OCI-LY7 (cell line): ENCODE results near the gene MAN1B1. TPM values are rescaled to one million over a fixed set of nuclear protein-coding genes. Genes with fewer than 3 reads are reported as not detected.

Experiments used
- BruUV-seq: library from RNA; stranded (reverse); fragments of 400-500 nt; replicated peaks from 2 replicates; lab custom pipeline; 2021; lab: Mats Ljungman, UMichigan
- CTCF ChIA-PET: fragments of 300-600 bp; sonication (Branson Sonifier 250); formaldehyde crosslinking; loops from one replicate; lab custom pipeline; 2022; ENCODE audit warnings: antibody characterized with exemption; ENCODE audit not compliant: unreplicated experiment; lab: Charles Lee
- POLR2A ChIA-PET: fragments of 300-600 bp; sonication (Branson Sonifier 250); formaldehyde crosslinking; loops from one replicate; lab custom pipeline; 2022; ENCODE audit warnings: antibody characterized with exemption; lab: Charles Lee
- DNase-seq: peaks from one replicate; pipeline ENCODE4 v3.0.0-alpha.2; 2015; ENCODE audit warnings: low spot score
- H2AFZ ChIP-seq: fragments of 200-600 bp; sonication (generic), shearing (Covaris generic); 2 replicates; pipeline ENCODE4 v1.6.1; 2014; ENCODE audit warnings: mild to moderate bottlenecking, antibody characterized with exemption, low read length, moderate library complexity
- H3K27ac ChIP-seq: fragments of 200-600 bp; sonication (generic); 2 replicates; pipeline ENCODE4 v1.5.1; 2014; ENCODE audit warnings: mixed run types, low read depth, mild to moderate bottlenecking, moderate library complexity, low read length, inconsistent platforms; ENCODE audit not compliant: poor library complexity, severe bottlenecking
- H3K36me3 ChIP-seq: fragments of 200-600 bp; sonication (generic); 2 replicates; pipeline ENCODE4 v1.6.1; 2014; ENCODE audit warnings: mild to moderate bottlenecking, antibody characterized with exemption, low read length, moderate library complexity, mixed read lengths; ENCODE audit not compliant: insufficient read depth
- H3K4me1 ChIP-seq: fragments of 200-600 bp; sonication (generic); 2 replicates; pipeline ENCODE4 v1.5.1; 2014; ENCODE audit warnings: mild to moderate bottlenecking, low read length; ENCODE audit not compliant: insufficient read depth, poor library complexity, severe bottlenecking
- H3K4me2 ChIP-seq: fragments of 200-600 bp; sonication (generic); 2 replicates; pipeline ENCODE4 v1.6.1; 2014; ENCODE audit warnings: mild to moderate bottlenecking, low read length
- H3K4me3 ChIP-seq: fragments of 200-600 bp; sonication (generic); 2 replicates; pipeline ENCODE4 v1.5.1; 2014; ENCODE audit warnings: mild to moderate bottlenecking, low read depth, low read length; ENCODE audit not compliant: poor library complexity, severe bottlenecking
- H3K79me2 ChIP-seq: fragments of 200-600 bp; sonication (generic); 2 replicates; pipeline ENCODE4 v1.6.1; 2016; ENCODE audit warnings: low read depth, mild to moderate bottlenecking, low read length, moderate library complexity, mixed read lengths; ENCODE audit not compliant: insufficient read depth
- H3K9me2 ChIP-seq: fragments of 200-600 bp; sonication (generic); 2 replicates; pipeline ENCODE4 v1.6.1; 2016; ENCODE audit warnings: mild to moderate bottlenecking, low read length, mixed read lengths; ENCODE audit not compliant: insufficient read depth
- H3K9me3 ChIP-seq: fragments of 200-600 bp; sonication (generic); 2 replicates; pipeline ENCODE4 v1.6.1; 2014; ENCODE audit warnings: mild to moderate bottlenecking, mixed run types, low read length, mixed read lengths
- H4K20me1 ChIP-seq: fragments of 200-600 bp; sonication (generic); 2 replicates; pipeline ENCODE4 v1.6.1; 2014; ENCODE audit warnings: mild to moderate bottlenecking, antibody characterized with exemption, low read length, moderate library complexity, mixed read lengths; ENCODE audit not compliant: insufficient read depth
- CTCF ChIP-seq: fragments of 200-600 bp; sonication (generic); conservative IDR thresholded peaks from 2 replicates; pipeline ENCODE4 v1.5.1; 2014; ENCODE audit warnings: mild to moderate bottlenecking, antibody characterized with exemption, low read length, moderate library complexity, mixed read lengths
- EZH2phosphoT487 ChIP-seq: fragments of 200-600 bp; sonication (generic); IDR thresholded peaks from 2 replicates; pipeline ENCODE4 v1.6.1; 2018; ENCODE audit warnings: low read depth, borderline replicate concordance, mild to moderate bottlenecking, mixed run types, antibody characterized with exemption, low read length, moderate library complexity, mixed read lengths
- intact Hi-C: fragments of 100-400 bp; cut with micrococcal nuclease; formaldehyde crosslinking; loops from one replicate; pipeline ENCODE4 v1.10.0; 2022; ENCODE audit not compliant: unreplicated experiment
- total RNA-seq, 2 experiments: library from RNA; depleted of rRNA in 1 of 2; stranded (reverse); fragments of >200 nt in 1 of 2; shearing (Covaris generic) in 1 of 2; gene quantifications; 2 replicates each; pipeline ENCODE4 v1.2.3, GENCODE V29; 2014 to 2022

MAN1B1 gene
- total RNA-seq, 2 experiments from 2014 or later = 32.7 to 43.4 TPM

- Histone ChIP-seq H3K9me3 (no peaks in the 10 kb centered on the region), H3K4me1 (peaks cover 24% of the 10 kb centered on the region), H3K4me3 (peak overlapping the region; percentile 75), H4K20me1 (no peaks in the 10 kb centered on the region), H3K4me2 (peak overlapping the region; percentile 86), H3K9me2 (no peaks in the 10 kb centered on the region), H2AFZ (no peak overlapping the region), H3K36me3 (peaks cover 23% of the 10 kb centered on the region; the same call in 1 of the 2 replicates), H3K79me2 (peaks cover 14% of the 10 kb centered on the region; the same call in 1 of the 2 replicates), H3K27ac (peak overlapping the region; percentile 57)
- peak; percentile 77 for TF ChIP-seq CTCF
- no peak for TF ChIP-seq EZH2phosphoT487
- no TSS peak for BruUV-seq
- ChIA-PET CTCF (interaction anchor here (0.5 to 1.3 kb wide), 9 partner anchors 10 to 163 kb away, joined by 3 to 8 read pairs (median 4); partner anchors contain the start of genes MAN1B1, NPDC1 and SLC34A3), POLR2A (interaction anchor here (0.8 to 1.8 kb wide), 5 partner anchors 9 to 173 kb away, joined by 3 to 9 read pairs (median 4); partner anchors contain the start of genes MAN1B1, TUBB4B and UAP1L1)
- DNase-seq = peak; percentile 94
- intact Hi-C loops = loop anchor here (2.0 kb wide), 4 partner anchors 21 to 169 kb away; partner anchors contain the start of genes DPP7, NPDC1 and RNF224
These were observed 18.8 kb upstream of the MAN1B1 start for GRCh38 chr9:137067860-137068538.

- intact Hi-C loops = loop anchor here (2.0 kb wide), 3 partner anchors 46 to 168 kb away; partner anchors contain the start of genes DPP7 and RNF224
- H3K9me2 ChIP-seq = no peaks in the 10 kb centered on the region
- peaks cover 14% of the 10 kb centered on the region; the same call in 1 of the 2 replicates for H3K79me2 ChIP-seq
- H3K27ac ChIP-seq = peak overlapping the region; percentile 57
- TF ChIP-seq EZH2phosphoT487 (no peak), CTCF (no peak)
- peaks cover 17% of the 10 kb centered on the region; the same call in 1 of the 2 replicates for H3K36me3 ChIP-seq
- BruUV-seq = no TSS peak
- H3K4me1 ChIP-seq = peaks cover 24% of the 10 kb centered on the region
- ChIA-PET CTCF (interaction anchor here (0.5 to 1.3 kb wide), 5 partner anchors 9 to 109 kb away, joined by 3 to 8 read pairs (median 5); partner anchors contain the start of genes MAN1B1 and NPDC1), POLR2A (interaction anchor here (1.0 to 3.1 kb wide), 7 partner anchors 8 to 82 kb away, joined by 4 to 13 read pairs (median 6); partner anchors contain the start of genes ABCA2, MAN1B1 and UAP1L1)
- H3K4me2 ChIP-seq = peak overlapping the region; percentile 86
- no peaks in the 10 kb centered on the region for H4K20me1 ChIP-seq
- DNase-seq = no peak
- no peak overlapping the region for H2AFZ ChIP-seq
- H3K4me3 ChIP-seq = peak overlapping the region; percentile 75
- H3K9me3 ChIP-seq = no peaks in the 10 kb centered on the region
These were observed 18.0 kb upstream of the MAN1B1 start for GRCh38 chr9:137068539-137069507.
